Measurements from ENCODE around the gene SRP68.

The SRP68 gene

GRCh38 chr17:76009447-76009846 lies 62.9 kb downstream of the SRP68 start:
- DNase-seq (ENCODE audit: low read depth in 1 of 2, low spot score in 1 of 2): no peak
- in situ Hi-C loops (cut with HindIII; ENCODE audit: low pct_unique_long_range_greater_than_20kb, low sequenced_read_pairs): no loop called here

GRCh38 chr17:76008630-76009425 lies 63.5 kb downstream of the SRP68 start:
- in situ Hi-C loops (cut with HindIII; ENCODE audit: low pct_unique_long_range_greater_than_20kb, low sequenced_read_pairs): no loop called here
- DNase-seq (ENCODE audit: low read depth in 1 of 2, low spot score in 1 of 2): no peak
- no peak for TF ChIP-seq JUND (IDR thresholded peaks at IDR 0.05; ENCODE audit: low read depth)

More at GRCh38 chr17:76009447-76009846, 62.9 kb downstream of the SRP68 start:
- TF ChIP-seq JUND (IDR thresholded peaks at IDR 0.05; ENCODE audit: low read depth): no peak

- in situ Hi-C loops (cut with HindIII; ENCODE audit: low pct_unique_long_range_greater_than_20kb, low sequenced_read_pairs): no loop called here
- no peak for TF ChIP-seq JUND (IDR thresholded peaks at IDR 0.05; ENCODE audit: low read depth)
- DNase-seq (ENCODE audit: low read depth in 1 of 2, low spot score in 1 of 2): no peak
These were observed 64.1 kb downstream of the SRP68 start for GRCh38 chr17:76008208-76008607.

- DNase-seq (ENCODE audit: low read depth in 1 of 2, low spot score in 1 of 2): no peak
- in situ Hi-C loops (cut with HindIII; ENCODE audit: low pct_unique_long_range_greater_than_20kb, low sequenced_read_pairs): no loop called here
- TF ChIP-seq JUND (IDR thresholded peaks at IDR 0.05; ENCODE audit: low read depth): no peak
These were observed 64.5 kb downstream of the SRP68 start for GRCh38 chr17:76007850-76008165.

- no peak for TF ChIP-seq JUND (IDR thresholded peaks at IDR 0.05; ENCODE audit: low read depth)
- in situ Hi-C loops (cut with HindIII; ENCODE audit: low pct_unique_long_range_greater_than_20kb, low sequenced_read_pairs): no loop called here
- no peak for DNase-seq (ENCODE audit: low read depth in 1 of 2, low spot score in 1 of 2)
These were observed 65.0 kb downstream of the SRP68 start for GRCh38 chr17:76007131-76007849.

GRCh38 chr17:76005263-76006149 lies 66.8 kb downstream of the SRP68 start:
- DNase-seq (ENCODE audit: low read depth in 1 of 2, low spot score in 1 of 2): peak; percentile 78 to 84
- in situ Hi-C loops (cut with HindIII; ENCODE audit: low pct_unique_long_range_greater_than_20kb, low sequenced_read_pairs): no loop called here

GRCh38 chr17:76004750-76005262 lies 67.5 kb downstream of the SRP68 start:
- no peak for DNase-seq (ENCODE audit: low read depth in 1 of 2, low spot score in 1 of 2)
- in situ Hi-C loops (cut with HindIII; ENCODE audit: low pct_unique_long_range_greater_than_20kb, low sequenced_read_pairs): no loop called here
- TF ChIP-seq JUND (IDR thresholded peaks at IDR 0.05; ENCODE audit: low read depth): no peak

More at GRCh38 chr17:76005263-76006149, 66.8 kb downstream of the SRP68 start:
- no peak for TF ChIP-seq JUND (IDR thresholded peaks at IDR 0.05; ENCODE audit: low read depth)

GRCh38 chr17:76003915-76004314 lies 68.4 kb downstream of the SRP68 start:
- no peak for DNase-seq (ENCODE audit: low read depth in 1 of 2, low spot score in 1 of 2)
- no peak for TF ChIP-seq JUND (IDR thresholded peaks at IDR 0.05; ENCODE audit: low read depth)
- in situ Hi-C loops (cut with HindIII; ENCODE audit: low pct_unique_long_range_greater_than_20kb, low sequenced_read_pairs): no loop called here

GRCh38 chr17:76002100-76002499 lies 70.2 kb downstream of the SRP68 start:
- TF ChIP-seq JUND (IDR thresholded peaks at IDR 0.05; ENCODE audit: low read depth): no peak
- no peak for DNase-seq (ENCODE audit: low read depth in 1 of 2, low spot score in 1 of 2)
- in situ Hi-C loops (cut with HindIII; ENCODE audit: low pct_unique_long_range_greater_than_20kb, low sequenced_read_pairs): no loop called here

GRCh38 chr17:76000755-76001521 lies 71.4 kb downstream of the SRP68 start, which contains the start of gene CDK3:
Gene CDK3 (plus strand): TSS chr17:76000855. CDS start chr17:76001426, 571 bp downstream.
- no peak for DNase-seq (ENCODE audit: low read depth in 1 of 2, low spot score in 1 of 2)
- in situ Hi-C loops (cut with HindIII; ENCODE audit: low pct_unique_long_range_greater_than_20kb, low sequenced_read_pairs): no loop called here
- no peak for TF ChIP-seq JUND (IDR thresholded peaks at IDR 0.05; ENCODE audit: low read depth)

- peak; percentile 74 to 88 for DNase-seq (ENCODE audit: low read depth in 1 of 2, low spot score in 1 of 2)
- in situ Hi-C loops (cut with HindIII; ENCODE audit: low pct_unique_long_range_greater_than_20kb, low sequenced_read_pairs): no loop called here
- no peak for TF ChIP-seq JUND (IDR thresholded peaks at IDR 0.05; ENCODE audit: low read depth)
These were observed 72.1 kb downstream of the SRP68 start for GRCh38 chr17:76000016-76000754.

Measured in T47D (cell line).